Suppressor macrophage treated with lipopolysaccharide for 4 hours (primary cell): ENCODE results near the gene PLD3.

Source experiments
- DNase-seq: peaks from one replicate; pipeline ENCODE4 v3.0.0-alpha.2; 2020

PLD3 gene

GRCh38 chr19:40335101-40335500 is 13.4 kb upstream of the PLD3 start:
- DNase-seq = no peak

- DNase-seq = no peak
These were observed 12.5 kb upstream of the PLD3 start for GRCh38 chr19:40335855-40336600.

GRCh38 chr19:40336601-40336900 is 11.9 kb upstream of the PLD3 start:
- no peak for DNase-seq

- no peak for DNase-seq
These were observed 11.4 kb upstream of the PLD3 start for GRCh38 chr19:40337107-40337506.

GRCh38 chr19:40337594-40337993 is 10.9 kb upstream of the PLD3 start:
- no peak for DNase-seq

GRCh38 chr19:40339018-40339728 is 9.3 kb upstream of the PLD3 start:
- DNase-seq = no peak

GRCh38 chr19:40341601-40342482 is 6.7 kb upstream of the PLD3 start:
- no peak for DNase-seq

- DNase-seq = no peak
These were observed 5.7 kb upstream of the PLD3 start for GRCh38 chr19:40342644-40343311.

GRCh38 chr19:40344422-40344821 is 4.1 kb upstream of the PLD3 start:
- DNase-seq = no peak

- DNase-seq = peak; percentile 57
These were observed 539 bp downstream of the PLD3 start for GRCh38 chr19:40348961-40349507.

- no peak for DNase-seq
These were observed 7.6 kb downstream of the PLD3 start for GRCh38 chr19:40355975-40356680.

GRCh38 chr19:40356681-40357595 is 8.4 kb downstream of the PLD3 start:
- DNase-seq = no peak

GRCh38 chr19:40357640-40358039 is 9.1 kb downstream of the PLD3 start:
- DNase-seq = peak; percentile 22

- peak; percentile 89 for DNase-seq
These were observed 10.3 kb downstream of the PLD3 start for GRCh38 chr19:40358773-40359172.

GRCh38 chr19:40360020-40360707 is 11.7 kb downstream of the PLD3 start:
- DNase-seq = no peak

- peak; percentile 82 for DNase-seq
These were observed 12.3 kb downstream of the PLD3 start for GRCh38 chr19:40360708-40361241.

- no peak for DNase-seq
These were observed 13.7 kb downstream of the PLD3 start for GRCh38 chr19:40362160-40362559.

GRCh38 chr19:40363069-40363468 is 14.6 kb downstream of the PLD3 start:
- peak; percentile 78 for DNase-seq

GRCh38 chr19:40365010-40365409 is 16.5 kb downstream of the PLD3 start:
- no peak for DNase-seq
